AG08396 (cell line): Measurements from ENCODE around the gene SOX5.
"Not testable (repeated sequence)": the region's sequence is repeated elsewhere in the genome, so short reads cannot be mapped to it uniquely, and the experiment has no call there.

Experiments used
- DNase-seq: peaks from one replicate; pipeline ENCODE4 v3.0.0; 2012; ENCODE audit warnings: low spot score, mixed read lengths

Gene SOX5

DNA sequence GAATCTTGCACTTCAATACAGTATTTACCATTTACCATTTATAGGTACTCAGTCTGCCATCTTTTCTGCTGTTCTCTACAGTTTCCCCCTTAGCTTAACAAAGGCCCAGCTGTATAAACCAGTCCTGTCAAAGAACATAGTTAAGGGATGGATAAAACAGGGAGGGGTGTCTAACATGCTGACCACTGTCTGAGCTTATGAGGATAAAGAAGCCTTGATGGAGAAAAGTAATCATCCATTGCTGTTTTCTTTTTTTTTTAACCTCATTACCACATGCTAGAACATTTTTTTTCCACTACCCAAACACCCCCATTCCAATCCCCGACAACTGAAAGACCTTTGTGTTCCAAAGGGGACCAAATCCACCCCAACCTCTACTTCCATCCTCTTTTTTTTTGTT, 39.9 kb downstream of the SOX5 start:
- no peak for DNase-seq

GRCh38 chr12:23906329-23906728, 43.1 kb downstream of the SOX5 start:
- no peak for DNase-seq

DNA sequence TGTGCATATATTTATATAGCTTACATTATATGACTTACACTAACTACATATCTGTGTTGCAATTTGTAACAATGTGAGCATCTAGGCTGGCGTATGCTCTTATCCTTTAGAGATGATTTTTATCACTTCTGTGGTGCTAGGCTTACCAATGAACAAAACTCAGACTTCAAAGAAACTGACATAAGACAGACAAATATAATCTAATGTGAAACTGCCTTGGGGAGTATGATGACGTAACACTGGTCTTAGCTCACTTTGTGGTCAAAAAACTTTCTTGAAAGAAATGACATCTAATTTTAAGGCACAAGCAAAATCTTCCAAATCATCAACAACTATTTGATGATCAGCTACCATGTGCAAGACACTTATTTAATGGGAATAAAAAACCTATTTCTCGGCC, 50.0 kb downstream of the SOX5 start:
- no peak for DNase-seq

DNA sequence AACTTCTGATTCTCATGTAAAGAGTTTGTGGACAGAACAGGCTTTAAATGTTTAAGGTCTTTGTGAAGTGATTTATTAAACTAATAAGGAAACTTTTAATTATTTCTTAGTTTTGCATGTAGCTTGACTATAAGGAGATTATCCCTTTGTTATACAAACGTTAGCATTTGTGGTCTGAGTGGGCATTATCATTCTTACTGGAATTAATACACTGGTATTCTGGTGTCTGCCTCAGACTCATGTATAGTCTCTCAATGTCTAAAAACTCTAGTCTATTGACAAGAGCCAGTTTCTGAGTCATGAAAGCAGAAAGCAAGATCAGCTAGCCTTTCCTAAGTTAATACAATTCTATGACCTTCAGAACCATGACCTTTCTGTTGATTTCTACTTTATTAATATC, 51.3 kb downstream of the SOX5 start:
- DNase-seq: no peak

- DNase-seq: no peak
These were observed 53.7 kb downstream of the SOX5 start for GRCh38 chr12:23895792-23896218.

DNA sequence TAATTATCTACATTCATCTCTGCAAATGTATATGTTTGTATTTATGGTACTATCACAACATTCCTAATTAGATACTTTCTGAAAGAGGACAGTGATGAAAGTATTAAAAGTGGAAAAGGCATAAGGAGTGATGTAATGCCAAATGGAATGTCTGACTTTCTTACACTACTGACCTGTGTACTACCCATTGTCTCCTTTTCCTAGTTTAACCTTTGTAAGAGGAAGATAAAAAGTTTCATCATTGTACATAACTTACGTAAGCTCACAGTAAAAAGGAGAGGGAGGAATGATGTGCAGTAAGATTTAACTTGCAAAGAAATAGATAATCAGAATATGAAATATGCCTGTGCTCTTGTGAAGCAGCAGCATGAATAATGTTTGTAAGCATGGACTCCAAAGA, 55.9 kb downstream of the SOX5 start:
- no peak for DNase-seq

DNA sequence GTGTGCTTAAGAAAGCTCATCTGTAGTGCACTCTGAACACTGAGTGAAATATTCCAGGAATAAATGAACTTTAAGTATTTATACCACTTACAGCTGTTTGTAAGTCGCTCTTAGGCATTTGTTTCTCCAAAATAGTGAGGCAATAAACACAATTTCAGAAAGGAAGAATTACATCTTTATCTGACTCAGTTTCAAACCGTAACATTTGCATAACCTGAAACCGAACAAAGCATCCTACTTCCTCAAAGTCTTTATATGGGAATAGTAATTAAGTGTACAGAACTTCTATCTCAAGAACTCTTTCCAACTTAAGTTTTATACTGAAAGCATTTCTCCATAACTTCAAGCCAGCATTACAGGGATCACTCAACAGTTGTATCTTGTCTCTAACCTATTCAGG, 58.4 kb downstream of the SOX5 start:
- no peak for DNase-seq

- no peak for DNase-seq
These were observed 60.4 kb downstream of the SOX5 start for GRCh38 chr12:23889069-23889440.

DNA sequence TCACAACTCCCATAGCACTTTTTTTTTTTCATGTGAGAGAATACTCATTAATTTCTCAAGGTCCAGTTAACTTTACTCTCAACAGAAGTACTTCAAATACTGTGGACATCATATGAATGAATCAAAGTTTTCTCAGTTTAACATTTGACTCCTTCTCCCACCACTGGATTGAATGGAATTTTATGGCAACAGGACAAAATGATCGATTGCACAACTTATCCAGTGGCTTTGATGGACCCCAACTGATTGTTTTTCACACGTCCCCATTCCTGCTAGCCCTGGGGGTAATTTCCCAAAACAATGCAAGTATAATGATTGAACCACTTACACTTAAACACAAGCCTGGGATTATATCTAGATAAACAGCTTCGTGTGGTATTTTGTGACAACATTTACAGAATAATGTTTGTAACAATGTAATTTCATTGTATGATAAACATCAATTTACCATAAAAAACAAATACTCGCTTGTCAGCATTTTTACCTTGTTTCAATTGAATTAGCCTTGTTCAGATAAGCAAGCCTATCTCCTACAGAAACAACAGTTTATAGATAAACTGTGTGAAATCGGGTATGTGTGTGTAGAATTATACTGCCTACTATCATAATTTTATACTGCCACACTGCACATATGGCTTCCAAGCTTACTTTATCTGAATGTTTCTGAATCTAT, 60.9 kb downstream of the SOX5 start:
- DNase-seq: peak; percentile 11

DNA sequence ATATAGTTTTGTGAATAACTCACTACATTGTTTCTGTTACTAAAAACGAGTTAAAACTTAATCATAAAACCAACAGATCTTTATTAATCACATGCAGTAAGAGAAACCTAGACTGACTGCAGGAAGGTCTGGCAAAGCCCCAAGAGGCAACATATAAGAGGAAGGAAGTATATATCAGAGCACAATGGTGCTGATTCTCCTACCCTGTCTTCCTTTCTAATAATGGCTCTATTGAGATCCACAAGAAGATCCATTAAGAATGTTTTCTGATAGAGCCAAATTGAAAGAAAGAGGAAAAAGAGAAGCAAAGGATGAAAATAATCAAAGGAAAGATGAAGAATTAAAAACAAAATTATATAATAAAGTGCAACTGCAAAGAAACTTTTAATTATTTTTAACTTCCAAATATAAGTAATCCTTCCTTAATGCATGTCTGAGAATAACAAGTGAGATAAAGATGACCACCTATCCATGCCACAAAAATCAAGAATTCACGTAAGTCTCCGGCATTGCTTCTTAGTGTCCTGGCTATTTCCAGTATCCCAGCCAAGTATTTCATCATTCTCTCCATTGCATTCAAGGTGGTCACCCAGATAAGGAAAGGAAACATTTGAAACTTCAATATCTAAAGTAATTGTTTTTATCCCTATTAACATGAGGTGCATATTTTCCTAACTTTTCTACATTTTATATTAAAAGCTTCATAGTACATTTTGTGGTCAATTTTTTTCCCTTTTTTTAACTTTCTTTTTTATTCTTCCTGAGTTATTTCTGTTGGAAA, 62.2 kb downstream of the SOX5 start:
- no peak for DNase-seq

- DNase-seq: no peak
These were observed 64.1 kb downstream of the SOX5 start for GRCh38 chr12:23885394-23885793.

DNA sequence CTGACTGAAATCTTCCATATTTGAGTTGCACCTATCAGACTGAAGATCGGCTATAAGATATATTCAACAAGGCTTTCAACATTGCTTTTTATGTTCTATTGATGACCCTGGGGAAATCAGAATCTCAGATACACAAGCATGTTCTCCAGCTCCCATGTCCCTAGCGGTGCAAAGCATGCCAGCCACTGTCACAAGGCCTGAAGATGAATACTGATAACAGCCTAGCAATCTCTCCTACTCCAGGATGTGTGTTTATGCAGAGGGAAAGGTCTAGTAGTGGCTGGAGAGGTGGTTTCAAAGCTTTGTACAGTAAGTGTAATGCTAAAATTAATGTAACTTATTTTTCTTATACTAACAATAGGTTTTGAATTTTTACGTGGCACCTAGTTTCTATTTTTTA, 64.6 kb downstream of the SOX5 start:
- no peak for DNase-seq

DNA sequence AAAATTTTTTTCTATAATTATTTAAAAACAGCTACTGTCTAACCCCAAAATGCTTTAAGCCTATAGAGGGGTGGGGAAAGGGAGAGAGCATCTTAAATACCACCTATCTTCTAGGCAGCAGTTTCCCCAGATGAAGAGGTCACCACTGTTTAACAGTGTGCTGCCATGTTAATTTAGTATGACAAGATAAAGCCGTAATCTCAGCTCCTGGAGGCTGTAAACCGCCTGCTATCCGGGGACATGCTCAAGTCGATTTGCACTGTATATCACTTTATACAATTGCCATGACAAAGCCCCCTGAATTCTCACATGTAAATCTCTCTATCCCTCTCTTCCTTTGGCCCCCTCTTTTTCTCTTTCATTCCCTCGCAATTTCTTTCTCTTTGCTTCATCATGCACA, 68.5 kb downstream of the SOX5 start:
- no peak for DNase-seq

DNA sequence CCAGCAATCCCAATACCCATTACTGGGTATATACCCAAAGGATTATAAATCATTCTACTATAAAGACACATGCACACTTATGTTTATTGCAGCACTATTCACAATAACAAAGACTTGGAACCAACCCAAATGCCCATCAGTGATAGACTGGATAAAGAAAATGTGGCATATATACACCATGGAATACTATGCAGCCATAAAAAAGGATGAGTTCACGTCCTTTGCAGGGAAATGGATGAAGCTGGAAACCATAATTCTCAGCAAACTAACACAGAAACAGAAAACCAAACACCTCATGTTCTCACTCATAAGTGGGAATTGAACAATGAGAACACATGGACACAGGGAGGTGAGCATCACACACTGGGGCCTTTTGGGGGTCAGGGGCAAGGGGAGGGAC, 72.9 kb downstream of the SOX5 start:
- DNase-seq: not testable (repeated sequence)

DNA sequence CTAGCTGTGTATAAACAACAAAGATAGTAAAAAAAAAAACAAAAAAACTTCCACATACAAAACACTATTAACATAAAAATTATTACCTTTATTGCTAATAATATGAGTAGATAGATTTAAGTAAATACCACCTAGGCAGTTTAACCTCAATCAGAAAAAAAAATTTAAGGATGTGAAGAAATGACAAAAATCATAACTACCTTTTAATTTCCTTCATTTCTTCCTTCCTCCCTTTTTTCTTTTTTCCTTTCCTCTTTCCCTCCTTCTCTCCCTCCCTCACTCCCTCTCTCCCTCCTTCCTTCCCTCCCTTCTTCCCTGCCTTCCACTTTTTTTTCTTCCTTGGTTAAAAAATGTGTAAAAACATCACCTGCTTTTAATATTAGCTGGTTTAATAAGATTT, 81.7 kb downstream of the SOX5 start:
- no peak for DNase-seq

DNA sequence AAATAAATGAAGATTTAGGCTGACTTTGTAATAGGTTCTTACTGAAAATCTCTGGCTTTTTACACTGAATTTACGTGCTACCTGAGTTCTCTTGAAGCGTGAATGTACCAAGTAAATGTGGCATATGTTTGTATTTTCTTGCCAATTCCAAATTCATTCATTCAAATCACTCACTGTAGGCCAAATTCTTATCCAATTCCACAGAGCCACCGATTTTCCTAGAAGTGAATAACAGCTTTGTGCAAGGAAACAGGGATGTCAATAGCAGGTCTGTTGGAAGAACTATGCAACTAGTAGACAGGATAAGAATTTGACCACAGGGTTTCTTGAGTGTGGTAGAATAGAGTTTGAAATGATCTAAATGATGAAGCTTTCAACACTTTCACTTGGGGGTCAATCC, 86.8 kb downstream of the SOX5 start:
- DNase-seq: no peak

- DNase-seq: no peak
These were observed 89.5 kb downstream of the SOX5 start for GRCh38 chr12:23860019-23860418.

DNA sequence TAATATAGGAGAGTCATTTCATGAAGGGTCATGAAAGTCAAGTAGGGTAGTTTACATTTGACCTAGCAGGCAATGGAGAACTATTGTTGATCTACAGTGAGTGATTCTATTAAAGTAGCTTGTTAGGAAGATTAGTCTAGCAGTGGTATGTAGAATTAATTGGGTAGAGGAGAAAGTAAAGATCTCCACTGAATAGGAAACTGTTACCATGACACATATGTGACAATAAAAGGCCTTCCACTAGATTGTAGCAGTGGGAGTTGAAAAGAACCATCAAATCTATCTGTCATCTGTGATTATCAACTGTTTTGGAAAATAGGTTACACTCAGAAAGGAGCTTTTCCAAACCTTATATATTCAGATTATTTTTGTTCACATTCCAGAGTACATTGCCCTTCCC, 92.3 kb downstream of the SOX5 start:
- no peak for DNase-seq

- no peak for DNase-seq
These were observed 93.7 kb downstream of the SOX5 start for GRCh38 chr12:23855813-23856212.

DNA sequence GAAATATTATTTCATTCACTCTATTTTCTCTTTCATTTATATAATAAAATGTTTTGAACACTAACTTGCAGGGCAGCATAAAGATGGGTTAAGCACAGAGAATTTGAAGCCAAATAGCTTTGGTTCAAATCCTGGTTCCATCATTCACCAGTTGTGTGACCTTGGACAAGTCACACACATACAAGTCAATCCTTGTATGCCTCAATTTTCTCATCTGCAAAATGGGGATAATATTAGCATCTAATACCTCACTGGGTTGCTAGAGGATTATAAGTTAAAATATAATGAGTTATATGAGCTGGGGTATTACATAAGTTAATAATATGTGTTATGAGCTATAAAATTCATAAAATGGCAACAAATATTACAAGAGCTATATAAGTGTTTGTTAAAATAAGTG, 94.9 kb downstream of the SOX5 start:
- DNase-seq: no peak

GRCh38 chr12:23853640-23854039, 95.8 kb downstream of the SOX5 start:
- DNase-seq: no peak

GRCh38 chr12:23851602-23852001, 97.9 kb downstream of the SOX5 start:
- no peak for DNase-seq

GRCh38 chr12:23847857-23848256, 101.6 kb downstream of the SOX5 start:
- DNase-seq: no peak

- no peak for DNase-seq
These were observed 105.5 kb downstream of the SOX5 start for GRCh38 chr12:23843958-23844357.
